GM12878 (cell line): ENCODE data around the gene ANKRD44. TPM values are rescaled to one million over a fixed set of nuclear protein-coding genes. Genes with fewer than 3 reads are reported as not detected.

ENCODE experiments used
- ATAC-seq: fragments of 200-7000 bp; cut with Tn5 transposase; 3 replicates; pipeline ENCODE4 v1.9.1; 2020; ENCODE audit warnings: mild to moderate bottlenecking, moderate library complexity
- BruUV-seq: library from RNA; stranded (reverse); fragments of 400-500 nt; replicated peaks from 2 replicates; lab custom pipeline; 2021; lab: Mats Ljungman, UMichigan
- CTCF ChIA-PET: fragments of 300-600 bp; sonication (Branson Sonifier 250); formaldehyde crosslinking; extraction: SDS; loops from one replicate; lab custom pipeline; 2021; ENCODE audit warnings: inconsistent platforms; lab: Yijun Ruan, JAX
- POLR2A ChIA-PET: fragments of 350-600 bp; formaldehyde crosslinking; extraction: SDS; loops from one replicate; lab custom pipeline; 2021; ENCODE audit warnings: inconsistent platforms; lab: Charles Lee
- RAD21 ChIA-PET: fragments of 300-600 bp; sonication (Branson Sonifier 250); formaldehyde crosslinking; loops from one replicate; lab custom pipeline; 2023; ENCODE audit warnings: antibody characterized with exemption; ENCODE audit not compliant: unreplicated experiment; lab: Charles Lee
- SMC1A ChIA-PET: fragments of 300-600 bp; sonication (Branson Sonifier 250); formaldehyde crosslinking; loops from one replicate; lab custom pipeline; 2023; ENCODE audit not compliant: unreplicated experiment, uncharacterized antibody; lab: Charles Lee
- DNase-seq: peaks from one replicate; pipeline ENCODE4 v3.0.0-alpha.2; 2011; ENCODE audit warnings: low read depth, low spot score
- FAIRE-seq: peaks from 3 replicates; lab custom pipeline; 2011; peaks lifted over from hg19 to GRCh38; lab: Jason Lieb, UNC
- H2AFZ ChIP-seq: 2 replicates; pipeline ENCODE4 v1.6.0; 2011; ENCODE audit warnings: low read depth, low read length, control low read depth; ENCODE audit not compliant: control insufficient read depth
- H3K27ac ChIP-seq: 2 replicates; pipeline ENCODE4 v1.5.1; 2011; ENCODE audit warnings: control low read depth; ENCODE audit not compliant: control insufficient read depth, insufficient read depth
- H3K27me3 ChIP-seq, 2 experiments: replicated peaks in 1 of 2; 2 replicates each; pipeline versions ENCODE4 v1.6.0 to v1.6.1; 2011; ENCODE audit warnings: low read length in 1 of 2; ENCODE audit not compliant: control insufficient read depth in 2 of 2, insufficient read depth in 2 of 2
- H3K36me3 ChIP-seq, 2 experiments: 2 replicates each; pipeline ENCODE4 v1.5.1; 2011; ENCODE audit warnings: low read length in 1 of 2; ENCODE audit not compliant: control insufficient read depth in 2 of 2, insufficient read depth in 2 of 2
- H3K4me1 ChIP-seq: 2 replicates; pipeline ENCODE4 v1.6.1; 2011; ENCODE audit warnings: mild to moderate bottlenecking, low read length, moderate library complexity, mixed read lengths; ENCODE audit not compliant: control insufficient read depth, insufficient read depth
- H3K4me2 ChIP-seq: 2 replicates; pipeline ENCODE4 v1.6.0; 2011; ENCODE audit warnings: control low read depth; ENCODE audit not compliant: control insufficient read depth, insufficient read depth
- H3K4me3 ChIP-seq: fragments of 200-600 bp; sonication (generic); 2 replicates; pipeline ENCODE4 v1.5.1; 2016
- H3K79me2 ChIP-seq: 2 replicates; pipeline ENCODE4 v1.6.0; 2011; ENCODE audit warnings: low read length; ENCODE audit not compliant: control insufficient read depth, insufficient read depth
- H3K9ac ChIP-seq: 2 replicates; pipeline ENCODE4 v1.8.0; 2011; ENCODE audit warnings: low read length, control low read depth, mixed read lengths; ENCODE audit not compliant: control insufficient read depth, insufficient read depth
- H3K9me3 ChIP-seq: replicated peaks from 3 replicates; pipeline ENCODE4 v1.5.1; 2011; ENCODE audit warnings: mild to moderate bottlenecking, low read length; ENCODE audit not compliant: control insufficient read depth, insufficient read depth
- H4K20me1 ChIP-seq: 2 replicates; pipeline ENCODE4 v1.6.0; 2011; ENCODE audit not compliant: control insufficient read depth, insufficient read depth
- ATF7 ChIP-seq: fragments of 450-650 bp; IDR thresholded peaks from 2 replicates; pipeline ENCODE4 v1.6.1; 2016; ENCODE audit warnings: low read depth, mild to moderate bottlenecking
- LARP7 ChIP-seq: fragments of 450-650 bp; IDR thresholded peaks from 2 replicates; pipeline ENCODE4 v1.6.1; 2017; ENCODE audit warnings: mild to moderate bottlenecking
- NFYB ChIP-seq: IDR thresholded peaks from 2 replicates; pipeline ENCODE4 v1.6.1; 2011; ENCODE audit warnings: low read depth, mild to moderate bottlenecking, low read length, improper control_type of control experiment, moderate library complexity; ENCODE audit not compliant: insufficient read depth
- SMAD5 ChIP-seq: IDR thresholded peaks from 2 replicates; pipeline ENCODE4 v1.6.1; 2016; ENCODE audit warnings: antibody characterized with exemption, low read depth
- YBX1 ChIP-seq: fragments of 450-650 bp; IDR thresholded peaks from 2 replicates; pipeline ENCODE4 v1.6.1; 2016; ENCODE audit warnings: antibody characterized with exemption
- ZZZ3 ChIP-seq: IDR thresholded peaks from 2 replicates; pipeline ENCODE4 v1.6.1; 2011; ENCODE audit warnings: low read depth; ENCODE audit not compliant: control insufficient read depth, insufficient read length
- WGBS: methylation state at CpG from one replicate; pipeline ENCODE4 v1.1.6; 2016; ENCODE audit warnings: low lambda C conversion rate; ENCODE audit not compliant: insufficient replicate concordance, insufficient coverage; ENCODE audit errors: missing lambda C conversion rate; 5-methylcytosine and 5-hydroxymethylcytosine counted together
- in situ Hi-C: fragments of 300-500 bp; cut with MboI; formaldehyde crosslinking; loops from 9 replicates; pipeline ENCODE4 v1.14.3; 2018; ENCODE audit warnings: mixed read lengths
- intact Hi-C: fragments of 100-400 bp; cut with micrococcal nuclease; formaldehyde crosslinking; loops from one replicate; pipeline ENCODE4 v1.14.2; 2022; ENCODE audit not compliant: unreplicated experiment
- polyA plus RNA-seq, 11 experiments: library from polyadenylated mRNA; depleted of rRNA in 4 of 11; unstranded in 6 of 11; stranded (reverse) in 5 of 11; fragments of >200 nt; fragmentation: Nextera tagmentation in 4 of 11; fragmentation: Illumina TruSeq in 1 of 11; extraction: Ambion mirVana in 4 of 11; extraction: Trizol in 1 of 11; gene quantifications; 1 replicate in 1 of 11; 2 replicates in 10 of 11; pipeline versions ENCODE4 v1.2.1 to v1.2.3, GENCODE V29; 2011 to 2016; ENCODE audit warnings: inconsistent platforms in 2 of 11, missing spikeins in 2 of 11, low read depth in 1 of 11
- total RNA-seq, 4 experiments: library from RNA; depleted of rRNA in 3 of 4; stranded (reverse); fragments of >200 nt in 3 of 4; fragmentation: Illumina TruSeq in 1 of 4; extraction: Trizol in 1 of 4; gene quantifications; 2 replicates each; pipeline versions ENCODE4 v1.2.1 to v1.2.3, GENCODE V29; 2013 to 2021
- TF ChIP-seq, protein P1 (sequence below): fragments of 450-650 bp; IDR thresholded peaks from 2 replicates; pipeline ENCODE4 v1.6.1; 2018; ENCODE audit warnings: mild to moderate bottlenecking, low read depth, moderate library complexity; ENCODE audit not compliant: partially characterized antibody
- TF ChIP-seq, protein P2 (sequence below), 3 experiments: IDR thresholded peaks in 2 of 3; conservative IDR thresholded peaks in 1 of 3; 2 replicates each; pipeline ENCODE4 v1.5.1; 2011; ENCODE audit warnings: low read depth in 3 of 3, low read length in 3 of 3, mild to moderate bottlenecking in 3 of 3, control low read depth in 2 of 3, moderate library complexity in 2 of 3, inconsistent platforms in 1 of 3, mixed read lengths in 1 of 3; ENCODE audit not compliant: control insufficient read depth in 2 of 3, insufficient read depth in 1 of 3; ENCODE audit errors: extremely low read depth in 1 of 3
- TF ChIP-seq, protein P3 (sequence below): fragments of 450-650 bp; IDR thresholded peaks from 2 replicates; pipeline ENCODE4 v1.6.1; 2016; ENCODE audit warnings: mild to moderate bottlenecking, moderate library complexity, borderline replicate concordance

The ANKRD44 gene
- total and polyA plus RNA-seq, 10 of the 15 experiments (the other 5 are each of a cell fraction or from before 2014, with no cell fraction given), result 19.1 to 99.1 (median 59.6) TPM

DNA sequence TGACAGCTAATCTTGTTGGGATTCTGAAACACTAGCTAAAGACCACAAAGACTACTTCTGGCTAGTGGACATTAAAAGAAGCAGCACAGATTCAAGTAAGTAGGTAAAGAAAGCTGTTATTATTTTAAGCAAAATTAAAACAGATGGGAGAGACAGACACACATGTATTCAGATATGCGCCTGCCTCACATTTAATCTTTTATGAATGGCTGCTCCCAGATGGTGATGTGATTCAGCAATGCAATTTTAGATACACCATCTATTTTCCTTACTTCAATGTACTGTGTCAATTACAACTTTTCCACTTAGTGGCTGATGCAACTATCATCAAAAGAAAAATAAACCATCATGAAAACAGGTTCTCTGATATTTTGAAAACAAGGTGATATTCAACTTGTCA lies 251.1 kb downstream of the ANKRD44 start (continued):
- TF ChIP-seq, protein P1, sequence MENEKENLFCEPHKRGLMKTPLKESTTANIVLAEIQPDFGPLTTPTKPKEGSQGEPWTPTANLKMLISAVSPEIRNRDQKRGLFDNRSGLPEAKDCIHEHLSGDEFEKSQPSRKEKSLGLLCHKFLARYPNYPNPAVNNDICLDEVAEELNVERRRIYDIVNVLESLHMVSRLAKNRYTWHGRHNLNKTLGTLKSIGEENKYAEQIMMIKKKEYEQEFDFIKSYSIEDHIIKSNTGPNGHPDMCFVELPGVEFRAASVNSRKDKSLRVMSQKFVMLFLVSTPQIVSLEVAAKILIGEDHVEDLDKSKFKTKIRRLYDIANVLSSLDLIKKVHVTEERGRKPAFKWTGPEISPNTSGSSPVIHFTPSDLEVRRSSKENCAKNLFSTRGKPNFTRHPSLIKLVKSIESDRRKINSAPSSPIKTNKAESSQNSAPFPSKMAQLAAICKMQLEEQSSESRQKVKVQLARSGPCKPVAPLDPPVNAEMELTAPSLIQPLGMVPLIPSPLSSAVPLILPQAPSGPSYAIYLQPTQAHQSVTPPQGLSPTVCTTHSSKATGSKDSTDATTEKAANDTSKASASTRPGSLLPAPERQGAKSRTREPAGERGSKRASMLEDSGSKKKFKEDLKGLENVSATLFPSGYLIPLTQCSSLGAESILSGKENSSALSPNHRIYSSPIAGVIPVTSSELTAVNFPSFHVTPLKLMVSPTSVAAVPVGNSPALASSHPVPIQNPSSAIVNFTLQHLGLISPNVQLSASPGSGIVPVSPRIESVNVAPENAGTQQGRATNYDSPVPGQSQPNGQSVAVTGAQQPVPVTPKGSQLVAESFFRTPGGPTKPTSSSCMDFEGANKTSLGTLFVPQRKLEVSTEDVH, result no peak
- TF ChIP-seq, protein P2, sequence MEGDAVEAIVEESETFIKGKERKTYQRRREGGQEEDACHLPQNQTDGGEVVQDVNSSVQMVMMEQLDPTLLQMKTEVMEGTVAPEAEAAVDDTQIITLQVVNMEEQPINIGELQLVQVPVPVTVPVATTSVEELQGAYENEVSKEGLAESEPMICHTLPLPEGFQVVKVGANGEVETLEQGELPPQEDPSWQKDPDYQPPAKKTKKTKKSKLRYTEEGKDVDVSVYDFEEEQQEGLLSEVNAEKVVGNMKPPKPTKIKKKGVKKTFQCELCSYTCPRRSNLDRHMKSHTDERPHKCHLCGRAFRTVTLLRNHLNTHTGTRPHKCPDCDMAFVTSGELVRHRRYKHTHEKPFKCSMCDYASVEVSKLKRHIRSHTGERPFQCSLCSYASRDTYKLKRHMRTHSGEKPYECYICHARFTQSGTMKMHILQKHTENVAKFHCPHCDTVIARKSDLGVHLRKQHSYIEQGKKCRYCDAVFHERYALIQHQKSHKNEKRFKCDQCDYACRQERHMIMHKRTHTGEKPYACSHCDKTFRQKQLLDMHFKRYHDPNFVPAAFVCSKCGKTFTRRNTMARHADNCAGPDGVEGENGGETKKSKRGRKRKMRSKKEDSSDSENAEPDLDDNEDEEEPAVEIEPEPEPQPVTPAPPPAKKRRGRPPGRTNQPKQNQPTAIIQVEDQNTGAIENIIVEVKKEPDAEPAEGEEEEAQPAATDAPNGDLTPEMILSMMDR (IDR thresholded peaks at IDR 0.05 in 2 of 3, conservative IDR thresholded peaks at IDR 0.05 in 1 of 3; ENCODE audit: control insufficient read depth in 2 of 3, extremely low read depth in 1 of 3, insufficient read depth in 1 of 3, low read depth in 3 of 3, low read length in 3 of 3), result no peak
- TF ChIP-seq ZZZ3 (no peak), LARP7 (no peak)

DNA sequence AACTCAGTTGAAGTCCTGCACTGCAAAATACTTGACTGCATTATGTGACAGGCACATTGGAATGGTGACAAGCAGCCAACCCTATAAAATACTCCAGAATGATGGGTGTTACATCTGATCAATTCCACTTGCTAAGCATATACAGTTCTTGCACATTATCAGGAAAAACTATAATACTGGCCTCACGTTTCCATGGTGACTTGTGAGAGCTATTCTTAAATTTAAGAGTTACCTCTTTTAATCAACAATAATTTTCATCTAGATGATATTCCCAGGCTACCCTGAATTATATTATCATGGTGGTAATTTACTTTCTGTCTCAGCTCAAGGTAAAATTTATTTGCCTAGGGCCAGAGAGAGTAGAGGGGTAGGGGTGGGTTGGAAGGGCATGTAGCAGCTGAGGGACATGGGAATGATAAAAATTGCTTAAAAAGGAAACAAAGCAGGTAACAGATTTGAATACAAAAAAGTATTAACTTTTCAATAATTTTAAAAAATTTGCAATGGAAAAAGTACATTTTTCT lies 251.7 kb downstream of the ANKRD44 start:
- ATAC-seq (no peak), FAIRE-seq (no peak), DNase-seq (no peak)
- H3K79me2 ChIP-seq, result no peaks in the 10 kb centered on the region
- H3K27me3 ChIP-seq, result no peaks in the 10 kb centered on the region
- no TSS peak for BruUV-seq
- H3K4me1 ChIP-seq, result no peaks in the 10 kb centered on the region
- no peak overlapping the region for H2AFZ ChIP-seq
- in situ Hi-C loops, result no loop called here
- no peak overlapping the region for H3K27ac ChIP-seq
- peaks cover 0 to 18% of the 10 kb centered on the region in 2 experiments; a peak in 1 of 4 replicates for H3K36me3 ChIP-seq
- no peak overlapping the region for H3K4me2 ChIP-seq
- ChIA-PET CTCF (interaction anchor here (0.6 to 3.0 kb wide), 5 partner anchors 13 to 1695 kb away, joined by 3 to 12 read pairs (median 4); no protein-coding TSS in a partner anchor), RAD21 (interaction anchor here (0.6 kb wide), 1 partner anchor 13 kb away, joined by 3 read pairs; no protein-coding TSS in a partner anchor), POLR2A (no interaction called here), SMC1A (interaction anchor here (0.9 to 1.5 kb wide), 3 partner anchors 23 to 282 kb away, joined by 3 to 4 read pairs (median 3); no protein-coding TSS in a partner anchor)
- no peaks in the 10 kb centered on the region for H4K20me1 ChIP-seq
- peaks cover 10% of the 10 kb centered on the region for H3K9me3 ChIP-seq
- H3K9ac ChIP-seq, result no peak overlapping the region
- 90% methylated on average over 1 of the region's 1 CpG for WGBS
- H3K4me3 ChIP-seq, result no peak overlapping the region
- intact Hi-C loops, result no loop called here
- TF ChIP-seq, protein P2 (IDR thresholded peaks at IDR 0.05 in 2 of 3, conservative IDR thresholded peaks at IDR 0.05 in 1 of 3; ENCODE audit: control insufficient read depth in 2 of 3, extremely low read depth in 1 of 3, insufficient read depth in 1 of 3, low read depth in 3 of 3, low read length in 3 of 3), result no peak
- TF ChIP-seq, protein P3, sequence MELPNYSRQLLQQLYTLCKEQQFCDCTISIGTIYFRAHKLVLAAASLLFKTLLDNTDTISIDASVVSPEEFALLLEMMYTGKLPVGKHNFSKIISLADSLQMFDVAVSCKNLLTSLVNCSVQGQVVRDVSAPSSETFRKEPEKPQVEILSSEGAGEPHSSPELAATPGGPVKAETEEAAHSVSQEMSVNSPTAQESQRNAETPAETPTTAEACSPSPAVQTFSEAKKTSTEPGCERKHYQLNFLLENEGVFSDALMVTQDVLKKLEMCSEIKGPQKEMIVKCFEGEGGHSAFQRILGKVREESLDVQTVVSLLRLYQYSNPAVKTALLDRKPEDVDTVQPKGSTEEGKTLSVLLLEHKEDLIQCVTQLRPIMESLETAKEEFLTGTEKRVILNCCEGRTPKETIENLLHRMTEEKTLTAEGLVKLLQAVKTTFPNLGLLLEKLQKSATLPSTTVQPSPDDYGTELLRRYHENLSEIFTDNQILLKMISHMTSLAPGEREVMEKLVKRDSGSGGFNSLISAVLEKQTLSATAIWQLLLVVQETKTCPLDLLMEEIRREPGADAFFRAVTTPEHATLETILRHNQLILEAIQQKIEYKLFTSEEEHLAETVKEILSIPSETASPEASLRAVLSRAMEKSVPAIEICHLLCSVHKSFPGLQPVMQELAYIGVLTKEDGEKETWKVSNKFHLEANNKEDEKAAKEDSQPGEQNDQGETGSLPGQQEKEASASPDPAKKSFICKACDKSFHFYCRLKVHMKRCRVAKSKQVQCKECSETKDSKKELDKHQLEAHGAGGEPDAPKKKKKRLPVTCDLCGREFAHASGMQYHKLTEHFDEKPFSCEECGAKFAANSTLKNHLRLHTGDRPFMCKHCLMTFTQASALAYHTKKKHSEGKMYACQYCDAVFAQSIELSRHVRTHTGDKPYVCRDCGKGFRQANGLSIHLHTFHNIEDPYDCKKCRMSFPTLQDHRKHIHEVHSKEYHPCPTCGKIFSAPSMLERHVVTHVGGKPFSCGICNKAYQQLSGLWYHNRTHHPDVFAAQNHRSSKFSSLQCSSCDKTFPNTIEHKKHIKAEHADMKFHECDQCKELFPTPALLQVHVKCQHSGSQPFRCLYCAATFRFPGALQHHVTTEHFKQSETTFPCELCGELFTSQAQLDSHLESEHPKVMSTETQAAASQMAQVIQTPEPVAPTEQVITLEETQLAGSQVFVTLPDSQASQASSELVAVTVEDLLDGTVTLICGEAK, result no peak
- TF ChIP-seq NFYB (no peak), YBX1 (no peak), ATF7 (no peak), SMAD5 (no peak)
